Osteoblast (primary cell): ENCODE data around the gene EFNA4. TPM values are rescaled to one million over a fixed set of nuclear protein-coding genes. Genes with fewer than 3 reads are reported as not detected.

Experiments used
- DNase-seq: peaks from one replicate; pipeline ENCODE4 v3.0.0; 2011; ENCODE audit warnings: low spot score, mixed read lengths; ENCODE audit not compliant: insufficient read length; ENCODE audit errors: missing footprints
- H2AFZ ChIP-seq: 2 replicates; pipeline ENCODE4 v1.6.0; 2011; ENCODE audit warnings: mild to moderate bottlenecking, low read length
- H3K27ac ChIP-seq: 2 replicates; pipeline ENCODE4 v1.5.1; 2011; ENCODE audit warnings: mild to moderate bottlenecking, low read depth, low read length, moderate library complexity
- H3K27me3 ChIP-seq: 2 replicates; pipeline ENCODE4 v1.6.0; 2012; ENCODE audit warnings: mild to moderate bottlenecking, control low read depth, inconsistent platforms, low read length, moderate library complexity; ENCODE audit not compliant: insufficient read depth
- H3K36me3 ChIP-seq: 2 replicates; pipeline ENCODE4 v1.5.1; 2011; ENCODE audit warnings: mild to moderate bottlenecking, low read length, control low read depth, moderate library complexity; ENCODE audit not compliant: insufficient read depth
- H3K4me1 ChIP-seq: 2 replicates; pipeline ENCODE4 v1.5.1; 2011; ENCODE audit warnings: mild to moderate bottlenecking, low read length, control low read depth, moderate library complexity; ENCODE audit not compliant: insufficient read depth
- H3K4me2 ChIP-seq: 2 replicates; pipeline ENCODE4 v1.6.0; 2011; ENCODE audit warnings: mild to moderate bottlenecking, low read length; ENCODE audit not compliant: insufficient read depth
- H3K4me3 ChIP-seq: fragments of 200-600 bp; sonication (generic); 3 replicates; pipeline ENCODE4 v1.5.1; 2012; ENCODE audit warnings: mild to moderate bottlenecking, low read length, inconsistent platforms; ENCODE audit not compliant: insufficient read depth
- H3K79me2 ChIP-seq: 2 replicates; pipeline ENCODE4 v1.6.0; 2012; ENCODE audit warnings: mild to moderate bottlenecking, low read length, control low read depth, inconsistent platforms; ENCODE audit not compliant: insufficient read depth
- H3K9me3 ChIP-seq: 2 replicates; pipeline ENCODE4 v1.5.1; 2011; ENCODE audit warnings: low read depth, low read length, control low read depth
- H4K20me1 ChIP-seq: 2 replicates; pipeline ENCODE4 v1.6.0; 2012; ENCODE audit warnings: mild to moderate bottlenecking, low read length, control low read depth; ENCODE audit not compliant: insufficient read depth
- CTCF ChIP-seq: IDR thresholded peaks from 2 replicates; pipeline ENCODE4 v1.5.1; 2011; ENCODE audit warnings: mild to moderate bottlenecking, low read depth, low read length, moderate library complexity; ENCODE audit errors: extremely low read depth
- total RNA-seq: library from RNA; depleted of rRNA; stranded (reverse); fragments of >200 nt; gene quantifications from 2 replicates; pipeline ENCODE4 v1.2.3, GENCODE V29; 2012

EFNA4 gene
- total RNA-seq = 3.5 and 3.6 TPM in 2 replicates

- peak; percentile 99 for DNase-seq
- H2AFZ ChIP-seq = peak within 1 kb of the TSS; percentile 83
- H3K9me3 ChIP-seq = no peaks in the 10 kb centered on the region
- H3K27me3 ChIP-seq = no peaks in the 10 kb centered on the region
- peaks cover 19% of the 10 kb centered on the region for H3K4me1 ChIP-seq
- no peaks in the 10 kb centered on the region for H3K79me2 ChIP-seq
- peaks cover 20% of the 10 kb centered on the region for H4K20me1 ChIP-seq
- H3K4me3 ChIP-seq = peak within 1 kb of the TSS; percentile 97
- no peaks in the 10 kb centered on the region for H3K36me3 ChIP-seq
- H3K27ac ChIP-seq = peak within 1 kb of the TSS; percentile 48
- TF ChIP-seq CTCF = no peak
- peak within 1 kb of the TSS; percentile 90 for H3K4me2 ChIP-seq
Observed at GRCh38 chr1:155063550-155064110, at the start of gene EFNA4. EFNA4 (plus strand) TSS chr1:155063740; CDS start chr1:155063824, 84 bp downstream.

DNA sequence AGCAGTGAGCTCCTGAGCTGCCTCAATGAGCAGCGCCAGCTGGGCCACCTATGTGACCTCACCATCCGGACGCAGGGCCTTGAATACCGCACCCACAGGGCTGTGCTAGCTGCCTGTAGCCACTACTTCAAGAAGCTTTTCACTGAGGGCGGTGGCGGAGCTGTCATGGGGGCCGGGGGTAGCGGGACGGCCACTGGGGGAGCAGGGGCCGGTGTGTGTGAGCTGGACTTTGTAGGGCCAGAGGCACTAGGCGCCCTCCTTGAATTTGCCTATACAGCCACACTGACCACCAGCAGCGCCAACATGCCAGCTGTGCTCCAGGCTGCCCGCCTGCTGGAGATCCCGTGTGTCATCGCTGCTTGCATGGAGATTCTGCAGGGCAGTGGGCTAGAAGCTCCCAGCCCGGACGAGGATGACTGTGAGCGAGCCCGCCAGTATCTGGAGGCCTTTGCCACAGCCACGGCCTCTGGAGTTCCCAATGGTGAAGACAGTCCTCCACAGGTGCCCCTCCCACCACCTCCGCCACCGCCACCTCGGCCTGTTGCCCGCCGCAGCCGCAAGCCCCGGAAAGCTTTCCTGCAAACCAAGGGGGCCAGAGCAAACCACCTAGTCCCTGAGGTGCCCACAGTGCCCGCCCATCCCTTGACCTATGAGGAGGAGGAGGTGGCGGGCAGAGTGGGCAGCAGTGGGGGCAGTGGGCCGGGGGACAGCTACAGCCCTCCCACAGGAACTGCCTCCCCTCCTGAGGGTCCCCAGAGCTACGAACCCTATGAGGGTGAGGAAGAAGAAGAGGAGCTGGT, 48.6 kb upstream of the EFNA4 start:
- no peaks in the 10 kb centered on the region for H3K9me3 ChIP-seq
- H3K79me2 ChIP-seq = peaks cover 26% of the 10 kb centered on the region
- no peak overlapping the region for H2AFZ ChIP-seq
- H3K27ac ChIP-seq = no peak overlapping the region
- no peak for TF ChIP-seq CTCF
- H4K20me1 ChIP-seq = peaks cover 26% of the 10 kb centered on the region
- no peak overlapping the region for H3K4me3 ChIP-seq
- peaks cover 15% of the 10 kb centered on the region for H3K4me1 ChIP-seq
- no peaks in the 10 kb centered on the region for H3K27me3 ChIP-seq
- peak; percentile 43 for DNase-seq
- H3K36me3 ChIP-seq = peaks cover 15% of the 10 kb centered on the region
- no peak overlapping the region for H3K4me2 ChIP-seq

GRCh38 chr1:155015527-155016230, 47.9 kb upstream of the EFNA4 start:
- Histone ChIP-seq H3K36me3 (peaks cover 15% of the 10 kb centered on the region), H4K20me1 (peaks cover 26% of the 10 kb centered on the region)
- peak; percentile 61 for DNase-seq

More at GRCh38 chr1:155015527-155016230, 47.9 kb upstream of the EFNA4 start:
- no peak overlapping the region for H3K27ac ChIP-seq
- H3K9me3 ChIP-seq = no peaks in the 10 kb centered on the region
- no peaks in the 10 kb centered on the region for H3K27me3 ChIP-seq
- TF ChIP-seq CTCF = no peak
- peaks cover 15% of the 10 kb centered on the region for H3K4me1 ChIP-seq
- no peak overlapping the region for H3K4me3 ChIP-seq
- H2AFZ ChIP-seq = no peak overlapping the region
- H3K4me2 ChIP-seq = no peak overlapping the region
- peaks cover 18% of the 10 kb centered on the region for H3K79me2 ChIP-seq
